EH (cell line): ENCODE results near the gene CLIC3.
"Not testable (repeated sequence)": the region's sequence is repeated elsewhere in the genome, so short reads cannot be mapped to it uniquely, and the experiment has no call there.

Source experiments
- DNase-seq: peaks from one replicate; pipeline ENCODE4 v3.0.0-alpha.2; 2015; ENCODE audit warnings: low read depth

The CLIC3 gene

DNA sequence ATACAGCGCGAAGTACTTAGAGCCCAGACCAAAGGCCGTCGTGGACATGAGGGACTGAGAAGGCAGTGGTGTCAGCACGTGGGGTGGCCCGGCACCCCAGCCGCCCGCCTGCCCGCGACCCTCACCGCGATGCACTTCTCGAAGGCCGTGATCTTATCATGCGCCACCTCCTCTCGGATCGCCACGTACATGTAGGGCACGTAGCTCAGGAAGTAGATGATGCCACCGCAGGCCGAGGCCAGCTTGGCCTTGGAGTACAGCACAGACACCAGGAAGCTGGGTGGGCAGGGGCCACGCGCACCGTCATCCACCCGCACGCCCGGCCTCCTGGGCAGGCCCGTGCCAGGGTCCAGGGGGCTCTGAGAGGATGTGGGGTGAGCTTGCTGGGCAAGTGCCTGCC, 20.7 kb upstream of the CLIC3 start:
- DNase-seq = no peak

DNA sequence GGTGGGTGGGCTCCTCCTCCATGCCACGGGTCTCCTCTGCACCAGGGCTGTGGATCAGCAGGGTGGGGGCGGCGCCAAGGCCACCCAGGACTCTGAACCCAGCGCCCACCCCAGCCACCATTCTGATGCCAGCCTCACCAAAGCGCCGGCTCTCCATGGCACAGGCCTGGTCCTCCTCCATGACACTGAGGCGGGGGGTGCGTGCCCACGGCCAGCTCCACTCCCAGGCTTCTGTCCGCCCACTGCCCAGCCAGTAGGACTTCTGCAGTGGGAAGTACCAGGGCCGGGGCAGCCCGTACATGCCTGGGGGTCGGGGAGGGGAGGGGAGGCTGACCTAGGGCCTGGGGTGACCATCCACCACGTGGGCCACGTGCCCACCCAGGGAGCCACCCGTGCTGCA, 20.1 kb upstream of the CLIC3 start:
- no peak for DNase-seq

DNA sequence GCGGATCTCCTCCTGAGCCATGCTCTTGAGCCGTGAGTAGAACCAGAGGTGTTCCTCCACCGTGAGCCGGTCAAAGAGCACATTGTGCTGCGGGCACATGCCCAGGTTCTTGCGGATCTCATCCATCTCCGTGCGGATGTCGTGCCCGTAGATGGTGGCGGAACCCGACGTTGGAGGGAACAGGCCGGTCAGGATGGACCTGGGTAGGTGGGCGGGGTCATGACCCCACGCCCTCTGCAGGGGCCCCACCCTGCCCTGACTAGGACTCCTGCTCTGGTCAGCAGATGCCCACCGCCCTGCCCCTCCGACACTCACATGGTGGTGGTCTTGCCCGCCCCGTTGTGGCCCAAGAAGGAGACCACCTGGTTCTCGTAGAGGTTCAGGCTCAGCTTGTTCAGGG, 19.6 kb upstream of the CLIC3 start:
- DNase-seq = no peak

DNA sequence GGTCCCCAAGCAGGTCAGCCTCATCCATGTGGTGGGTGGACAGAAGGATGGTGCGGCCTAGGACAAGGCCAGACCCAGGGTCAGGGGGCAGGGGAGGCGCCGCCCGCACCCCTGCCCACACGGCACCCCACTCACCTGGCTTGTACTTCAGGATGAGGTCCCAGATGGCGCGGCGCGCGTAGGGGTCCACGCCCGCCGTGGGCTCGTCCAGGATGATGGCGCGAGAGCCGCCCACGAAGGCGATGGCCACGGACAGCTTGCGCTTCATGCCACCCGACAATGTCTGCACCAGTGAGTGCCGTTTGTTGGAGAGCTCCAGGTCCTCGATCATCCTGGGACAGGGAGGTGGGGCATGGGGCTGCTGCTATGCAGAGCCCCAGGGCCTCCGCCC, 19.2 kb upstream of the CLIC3 start:
- DNase-seq = no peak

DNA sequence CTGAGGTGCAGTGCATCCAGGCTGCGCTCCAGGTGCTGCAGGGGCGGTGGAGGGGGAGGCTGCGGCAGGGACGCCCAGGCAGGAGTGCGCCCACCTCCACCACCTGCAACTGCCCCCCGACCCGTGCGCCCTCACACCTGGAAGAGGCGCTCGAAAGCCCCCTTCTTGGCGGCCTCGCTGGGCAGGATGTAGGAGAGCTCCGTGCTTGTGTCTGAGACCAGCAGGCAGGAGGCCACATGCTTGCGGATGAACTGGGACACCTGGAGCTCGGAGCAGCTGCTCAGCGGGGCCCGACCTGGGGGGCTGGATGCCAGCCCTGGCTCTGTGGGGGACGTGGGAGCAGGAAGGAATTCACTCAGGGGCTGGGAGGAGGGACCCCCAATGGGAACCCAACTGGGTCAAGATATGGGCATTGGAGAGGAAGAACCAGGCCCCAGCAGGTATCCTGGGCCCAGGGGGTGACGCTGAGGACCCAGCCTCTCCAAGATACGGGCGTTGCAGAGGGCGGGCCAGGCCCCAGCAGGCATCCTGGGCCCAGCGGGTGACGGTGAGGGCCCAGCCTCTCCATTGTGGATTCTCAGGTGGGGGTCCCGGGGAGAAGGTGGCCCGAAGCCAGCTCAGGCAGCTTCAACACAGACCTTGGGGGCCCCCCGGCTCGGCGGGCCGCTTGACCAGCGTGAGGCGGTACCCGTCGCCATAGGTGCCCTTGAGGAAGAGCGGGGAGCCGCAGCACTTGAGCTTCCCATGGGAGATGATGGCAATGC, 18.6 kb upstream of the CLIC3 start:
- no peak for DNase-seq

DNA sequence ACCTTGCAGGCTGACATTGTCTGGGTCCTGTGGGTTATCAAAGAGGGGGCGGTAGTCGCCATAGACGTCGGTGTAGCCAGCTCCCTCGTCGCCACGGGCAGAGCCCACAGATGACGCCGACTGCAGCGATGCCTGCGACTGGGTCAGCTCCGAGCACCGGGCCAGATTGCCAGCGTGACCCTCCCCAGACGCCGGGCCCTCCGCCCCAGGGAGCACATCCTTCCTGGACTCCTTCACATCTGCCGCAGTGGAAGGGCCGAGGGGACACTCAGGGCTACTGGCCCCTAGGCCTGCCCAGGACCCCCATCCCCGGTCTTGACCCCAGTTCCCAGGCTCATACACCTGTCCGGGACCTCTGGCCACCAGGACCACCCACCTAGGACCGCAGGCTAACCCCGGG, 17.8 kb upstream of the CLIC3 start:
- no peak for DNase-seq

DNA sequence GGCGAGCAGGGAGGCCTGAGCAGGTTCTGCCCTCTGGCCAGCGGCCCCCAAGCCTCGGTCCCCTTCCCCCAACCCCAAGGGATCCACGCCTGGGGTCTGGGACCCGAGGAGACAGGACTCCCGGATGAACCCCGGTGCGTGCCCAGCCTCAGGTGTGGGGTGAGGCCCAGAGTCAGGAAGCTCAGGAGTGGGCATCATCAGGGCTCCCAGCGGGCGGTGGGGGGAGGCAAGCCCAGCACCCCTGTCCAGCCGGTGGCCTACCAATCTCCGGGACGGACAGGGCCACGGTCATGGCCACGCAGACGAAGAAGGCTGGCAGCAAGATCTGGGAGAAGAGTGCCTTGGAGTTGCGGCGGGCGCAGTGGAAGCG, 17.2 kb upstream of the CLIC3 start:
- DNase-seq = no peak

DNA sequence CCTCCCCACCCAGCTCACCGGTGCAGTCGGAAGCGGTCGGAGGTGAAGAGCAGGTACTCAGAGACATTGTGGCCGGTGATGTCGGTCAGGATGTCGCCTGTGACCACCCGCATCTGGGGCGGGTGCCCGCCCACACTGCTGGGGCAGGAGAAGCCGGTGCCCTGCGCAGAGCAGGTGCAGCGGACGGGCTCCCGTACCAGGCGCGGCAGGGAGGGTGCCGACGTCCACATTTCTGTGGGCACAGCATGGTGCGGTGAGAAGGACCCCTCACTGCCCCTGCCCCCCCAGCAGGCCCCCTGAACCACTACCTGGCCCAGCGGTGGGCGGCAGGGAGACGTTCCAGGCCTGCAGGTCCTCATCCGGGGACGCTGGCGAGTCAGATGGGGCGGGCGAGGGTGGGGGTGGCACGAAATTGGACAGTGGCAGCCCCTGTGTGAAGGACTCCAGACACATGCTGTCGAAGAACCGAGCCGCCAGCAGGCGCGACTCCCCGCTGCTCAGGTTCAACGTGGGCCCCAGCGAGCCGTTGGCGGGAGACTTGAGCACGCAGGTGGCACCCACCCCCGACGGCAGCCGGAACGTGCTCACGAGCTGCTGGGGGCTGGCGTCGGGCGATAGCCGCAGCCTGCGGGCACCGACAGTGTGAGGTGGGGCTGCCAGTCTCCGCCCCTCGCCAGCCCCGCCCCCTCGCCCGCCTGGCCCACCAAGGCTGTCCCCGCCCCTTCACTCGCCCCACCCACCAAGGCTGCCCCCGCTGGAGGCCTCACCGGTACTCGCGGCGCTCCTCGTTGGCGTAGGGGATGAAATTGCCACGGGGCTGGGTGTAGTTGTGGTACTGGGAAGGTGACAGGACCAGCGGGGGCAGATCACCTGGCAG, 16.6 kb upstream of the CLIC3 start:
- DNase-seq = no peak

DNA sequence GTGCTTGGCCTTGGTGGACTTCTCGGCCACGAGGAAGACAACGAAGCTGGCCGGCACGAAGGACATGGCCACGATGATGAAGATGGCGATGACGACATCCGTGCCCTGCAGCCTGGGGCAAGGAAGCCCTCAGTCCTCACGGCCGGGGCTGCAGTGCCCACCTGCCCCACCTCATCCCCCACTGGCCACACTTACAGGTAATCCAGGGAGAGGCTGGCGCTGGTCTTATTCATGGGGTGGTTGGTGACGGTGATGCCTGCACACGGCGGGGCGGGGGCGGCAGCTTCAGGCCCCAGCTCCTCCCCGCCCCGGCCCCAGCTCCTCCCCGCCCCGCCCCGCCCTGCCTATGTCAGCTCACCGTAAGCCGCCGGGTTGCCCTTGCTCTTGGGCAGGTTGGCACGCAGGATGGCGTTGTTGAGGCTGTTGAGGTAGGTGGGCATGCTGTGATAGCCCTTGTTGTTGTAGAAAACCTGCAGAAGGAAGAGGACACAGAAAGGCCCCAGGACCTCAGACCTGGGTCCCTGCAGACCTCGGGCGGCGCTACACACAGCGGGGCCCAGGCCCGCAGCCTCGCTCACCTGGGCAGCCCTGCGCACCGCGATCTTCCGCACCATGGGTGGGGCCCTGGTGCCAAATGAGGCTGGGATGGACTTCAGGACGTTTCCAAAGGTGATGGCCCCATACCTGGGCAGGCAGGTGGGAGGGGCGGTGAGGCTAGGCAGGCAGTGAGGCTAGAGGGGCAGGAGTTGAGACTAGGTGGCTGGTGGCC, 15.7 kb upstream of the CLIC3 start:
- no peak for DNase-seq

DNA sequence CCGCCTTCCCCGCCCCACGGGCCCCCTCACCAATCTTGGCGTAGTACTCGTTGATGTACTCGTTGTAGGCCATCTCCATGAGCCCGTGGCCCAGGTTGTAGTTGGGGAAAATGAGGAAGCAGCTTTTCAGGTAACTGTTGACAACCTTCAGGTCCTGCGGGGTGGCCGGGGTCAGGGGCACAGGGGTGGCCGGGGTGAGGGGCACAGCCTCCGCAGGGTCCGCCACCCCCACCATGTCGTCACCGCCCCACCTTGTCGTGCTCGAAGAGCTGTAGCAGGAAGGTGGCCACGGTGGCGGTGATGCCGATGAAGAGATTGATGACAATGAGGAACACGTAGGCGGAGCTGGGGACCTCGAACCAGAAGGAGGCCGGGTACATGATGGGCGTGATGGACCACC, 14.8 kb upstream of the CLIC3 start:
- DNase-seq = no peak

DNA sequence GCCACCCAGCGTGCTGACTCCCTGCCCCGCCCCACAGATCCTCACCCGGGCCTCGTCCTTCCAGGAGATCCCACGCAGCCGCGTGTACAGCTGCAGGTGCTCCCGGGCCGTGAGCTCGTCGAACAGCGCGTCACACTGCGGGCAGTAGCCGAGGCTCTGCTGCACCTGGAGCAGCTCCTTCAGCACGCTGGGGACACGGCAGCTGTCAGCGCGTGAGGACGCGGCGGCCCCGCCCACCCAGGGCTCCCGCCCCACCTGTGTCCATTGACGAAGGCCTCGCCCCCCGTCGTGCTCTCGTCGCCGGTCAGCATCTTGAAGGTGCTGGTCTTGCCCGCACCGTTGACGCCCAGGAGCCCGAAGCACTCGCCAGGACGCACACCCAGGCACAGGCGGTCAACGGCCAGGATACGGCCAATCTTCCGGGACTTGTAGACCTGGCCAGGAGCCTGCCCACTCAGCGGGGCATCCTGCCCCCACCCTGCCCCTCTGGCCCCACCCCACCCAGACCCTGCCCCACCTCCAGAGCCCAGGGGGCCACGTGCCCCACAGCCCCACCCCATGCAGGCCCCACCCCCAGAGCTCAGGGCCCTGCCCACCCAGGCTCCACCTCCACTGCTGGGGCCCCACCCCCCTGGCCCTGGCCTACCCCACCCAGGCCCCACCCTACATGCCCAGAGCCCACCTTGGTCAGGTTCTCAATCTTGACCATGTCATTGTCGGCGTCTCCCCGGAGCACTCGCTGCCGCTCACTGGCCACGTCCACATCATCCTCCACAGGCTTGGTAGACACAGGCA, 13.8 kb upstream of the CLIC3 start:
- no peak for DNase-seq

DNA sequence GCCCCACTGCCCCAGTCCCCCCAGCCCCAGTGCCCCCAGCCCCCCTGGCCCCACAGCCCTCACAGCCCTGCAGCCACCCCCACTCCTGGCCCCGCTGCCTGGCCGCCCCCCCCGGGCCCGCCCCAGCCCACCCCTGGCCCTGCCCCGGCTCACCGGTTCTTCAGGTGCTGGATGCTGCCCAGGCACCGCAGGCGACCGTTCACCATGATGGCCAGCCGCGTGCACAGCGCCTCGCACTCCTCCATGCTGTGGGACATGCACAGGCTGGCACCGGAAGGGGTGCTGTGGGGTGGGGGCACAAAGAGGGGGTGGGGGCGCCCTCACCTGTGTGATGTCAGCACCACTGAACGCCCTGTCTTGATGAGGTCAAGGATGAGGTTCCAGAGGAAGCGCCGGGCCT, 12.8 kb upstream of the CLIC3 start:
- DNase-seq = no peak

DNA sequence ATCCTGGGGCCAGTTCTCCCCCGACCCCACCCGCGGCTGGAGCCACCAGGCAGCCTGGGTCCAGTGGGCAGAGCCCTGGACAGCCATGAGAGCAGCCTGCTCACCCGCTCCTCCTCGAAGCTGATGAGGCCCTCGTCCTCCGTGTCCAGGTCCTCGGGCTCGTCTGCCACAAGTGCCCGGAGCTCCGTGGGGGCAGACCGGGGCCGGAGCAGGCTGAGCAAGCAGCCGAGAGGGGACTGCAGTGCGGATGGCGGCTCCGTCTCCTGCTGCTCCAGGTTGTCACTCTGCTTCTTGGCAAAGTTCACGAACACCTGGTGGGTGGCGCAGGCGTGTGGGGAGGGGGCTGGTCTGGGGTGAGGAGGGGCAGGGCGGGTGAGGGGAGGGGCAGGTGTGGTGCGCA, 11.9 kb upstream of the CLIC3 start:
- DNase-seq = no peak

DNA sequence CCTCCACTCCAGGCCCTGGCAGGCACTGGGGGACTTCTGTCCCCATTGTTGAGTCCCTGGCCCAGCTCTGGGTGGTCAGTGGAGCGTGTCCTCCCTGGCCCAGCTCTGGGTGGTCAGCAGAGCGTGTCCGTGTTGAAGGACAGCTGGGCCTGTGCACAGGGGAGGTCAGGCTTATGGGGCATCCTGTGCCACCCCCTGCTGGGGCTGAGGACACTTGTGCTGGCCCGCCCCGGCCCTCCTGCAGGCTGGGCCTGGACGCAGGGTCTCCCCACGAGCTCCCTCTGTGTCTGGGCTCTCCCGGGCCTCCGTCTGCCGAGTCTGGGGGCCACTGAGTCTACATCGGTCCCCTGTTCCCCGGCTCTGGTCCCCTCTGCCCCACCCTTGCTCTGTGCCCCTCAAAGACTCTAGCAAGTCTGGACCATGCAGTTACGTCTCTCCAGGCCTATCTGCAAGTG, 11.5 kb upstream of the CLIC3 start:
- DNase-seq = no peak

DNA sequence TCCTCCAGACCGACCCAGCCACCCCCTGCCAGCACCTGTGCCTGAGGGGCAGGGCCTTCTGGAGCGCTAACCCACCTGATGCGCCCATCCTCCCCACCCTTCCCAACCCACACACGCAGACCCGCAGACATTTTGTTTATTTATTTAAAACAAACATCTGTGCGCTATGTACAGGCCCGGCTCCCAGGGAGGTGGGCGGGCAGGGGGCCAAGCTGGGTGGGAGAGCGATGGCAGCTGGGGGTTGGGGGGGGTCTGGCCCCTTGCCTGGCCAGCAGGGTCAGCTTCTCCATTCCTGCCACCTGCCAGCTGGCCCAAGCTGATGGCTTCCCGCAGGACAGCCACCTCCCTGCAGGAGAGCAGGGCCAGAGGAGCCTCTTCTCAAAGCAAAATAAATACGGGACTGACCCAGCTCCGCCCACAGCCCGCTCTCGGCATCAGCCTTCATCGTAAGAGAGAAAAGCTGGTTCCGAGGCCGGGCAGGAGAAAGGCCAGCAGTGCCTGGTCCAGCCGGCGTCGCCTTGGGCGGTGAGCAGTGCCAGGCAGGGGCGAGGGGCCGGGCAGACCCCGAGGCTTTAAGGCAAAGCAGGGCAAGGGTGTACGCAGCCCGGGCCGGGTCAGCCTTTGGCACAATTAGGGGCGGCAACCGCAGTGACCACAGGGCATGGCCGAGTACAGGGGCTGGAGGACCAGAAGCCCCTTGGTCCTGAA, 10.9 kb upstream of the CLIC3 start:
- no peak for DNase-seq

DNA sequence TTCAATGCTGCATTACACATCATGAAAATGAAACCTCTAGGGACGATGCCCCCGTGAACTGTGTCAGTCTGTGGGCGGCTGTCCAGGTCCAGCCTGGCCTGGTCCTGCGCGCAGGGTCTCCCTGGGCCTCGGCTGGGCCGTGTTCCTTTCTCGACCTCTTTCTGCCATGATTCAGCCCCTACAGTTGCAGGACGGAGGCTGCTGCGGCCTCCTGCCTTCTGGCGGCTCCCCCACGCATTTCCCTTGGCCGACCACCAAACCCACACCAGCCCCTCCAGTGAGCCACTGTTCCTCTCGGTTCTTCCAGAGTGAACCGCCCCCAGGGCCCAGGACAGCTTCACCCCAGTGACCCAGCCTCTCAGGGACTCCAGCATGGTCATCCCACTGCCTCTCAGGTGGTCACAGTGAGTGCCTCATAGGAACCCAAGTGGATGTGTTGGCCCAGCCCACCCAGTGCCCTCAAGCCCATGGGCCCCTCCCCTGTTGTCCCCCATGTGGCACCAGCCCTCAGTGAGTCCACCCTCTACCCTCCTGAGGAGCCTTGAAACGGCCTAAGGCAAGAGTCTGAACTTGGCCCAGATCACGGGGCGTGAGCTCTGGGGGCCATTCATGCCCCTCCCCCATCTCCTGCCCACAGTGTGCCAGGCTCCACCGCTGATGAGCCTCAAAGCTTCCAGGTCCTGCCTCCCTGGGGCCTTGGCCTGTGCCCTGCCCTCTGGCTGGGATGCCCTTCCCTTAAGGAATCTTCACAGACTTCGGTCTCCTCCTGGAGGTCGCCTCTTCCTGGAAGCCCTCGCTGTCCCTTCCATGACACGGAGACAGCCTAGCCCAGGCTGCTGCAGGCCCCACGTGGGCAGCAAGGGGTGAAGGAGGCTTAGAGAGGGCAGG, 10.0 kb upstream of the CLIC3 start:
- no peak for DNase-seq

DNA sequence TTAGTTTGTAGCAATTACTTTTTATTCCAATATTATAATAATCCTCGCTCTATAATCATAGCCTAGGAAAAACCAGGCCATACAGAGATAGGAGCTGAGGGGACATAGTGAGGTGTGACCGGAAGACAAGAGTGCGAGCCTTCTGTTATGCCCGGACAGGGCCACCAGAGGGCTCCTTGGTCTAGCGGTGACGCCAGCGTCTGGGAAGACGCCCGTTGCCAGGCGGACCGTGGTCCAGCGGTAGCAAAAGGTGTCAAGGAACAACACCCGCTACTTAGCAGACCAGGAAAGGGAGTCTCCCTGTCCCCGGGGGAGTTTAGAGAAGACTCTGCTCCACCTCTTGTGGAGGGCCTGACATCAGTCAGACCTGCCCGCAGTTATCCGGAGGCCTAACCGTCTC, 7.9 kb upstream of the CLIC3 start:
- not testable (repeated sequence) for DNase-seq

DNA sequence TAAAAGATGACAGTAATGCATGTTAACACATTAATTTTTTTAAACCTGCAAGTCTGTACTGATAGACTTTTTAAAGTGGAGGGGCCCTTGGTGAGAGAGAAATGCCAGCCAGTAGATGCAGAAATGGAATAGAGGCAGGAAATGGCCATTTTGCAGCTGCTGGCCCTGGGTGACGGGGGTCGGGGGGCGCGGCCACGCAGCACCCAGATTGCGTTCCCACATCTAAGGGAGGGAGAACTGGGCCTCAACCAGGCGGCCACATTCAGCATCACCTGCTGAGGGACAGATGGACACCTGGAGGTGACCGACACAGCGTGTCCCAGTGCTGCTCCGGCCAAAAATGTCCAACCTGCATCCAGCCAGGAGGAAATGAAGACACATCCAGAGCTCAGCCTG, 6.3 kb upstream of the CLIC3 start:
- DNase-seq = no peak

DNA sequence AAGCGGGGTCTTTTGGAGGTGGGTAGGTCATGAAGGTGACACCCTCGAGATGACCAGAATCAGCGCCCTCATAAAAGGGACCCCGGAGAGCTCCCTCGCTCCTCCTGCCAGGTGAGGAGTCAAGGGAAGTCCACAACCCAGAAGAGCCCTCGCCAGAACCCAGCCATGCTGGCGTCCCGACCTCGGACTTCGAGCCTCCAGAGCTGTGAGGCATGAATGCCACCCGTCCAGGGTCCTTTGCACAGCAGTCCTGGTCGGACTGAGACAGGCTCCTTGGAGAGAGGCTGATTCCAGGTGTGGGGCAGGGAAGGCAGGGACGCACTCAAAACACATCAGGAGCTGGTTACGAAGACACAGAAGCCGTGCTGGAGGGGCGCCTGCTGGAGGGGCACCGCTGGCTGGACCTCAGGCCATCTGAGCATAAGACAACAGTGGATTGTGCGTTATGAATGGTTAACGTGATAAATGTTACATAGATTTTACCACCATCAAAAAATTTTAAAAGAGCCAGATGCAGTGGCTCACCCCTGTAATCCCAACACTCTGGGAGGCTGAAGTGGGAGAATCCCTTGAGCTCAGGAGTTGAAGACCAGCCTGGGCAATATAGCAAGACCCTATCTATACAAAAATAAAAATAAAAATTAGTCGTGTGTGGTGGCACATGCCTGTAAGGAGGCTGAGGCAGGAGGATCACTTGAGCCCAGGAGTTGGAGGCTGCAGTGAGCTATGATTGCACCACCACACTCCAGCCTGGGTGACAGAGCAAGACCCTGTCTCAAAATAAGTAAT, 5.7 kb upstream of the CLIC3 start:
- no peak for DNase-seq
